Adipose tissue (tissue), 3 donors: Measurements from ENCODE around the gene AP2A2. TPM values are rescaled to one million over a fixed set of nuclear protein-coding genes. Genes with fewer than 3 reads are reported as not detected.

Experiments
- H3K27ac ChIP-seq: one replicate; pipeline ENCODE4 v1.5.1; 2013; ENCODE audit warnings: low read depth, low read length
- WGBS, 3 donors: extraction: QIAGEN DNeasy Blood & Tissue Kit; methylation state at CpG; one replicate each; pipeline ENCODE4 v1.1.7; 2013; 5-methylcytosine and 5-hydroxymethylcytosine counted together
- polyA plus RNA-seq, 3 donors: library from polyadenylated mRNA; stranded (reverse); fragments of 200-250 nt; gene quantifications; one replicate each; pipeline ENCODE4 v1.2.3, GENCODE V29; 2013
- donor health status: healthy with polysubstance abuse.
- donor health status: Bipolar disorder and iron deficiency.
- donor health status: healthy.

Gene AP2A2
- polyA plus RNA-seq, 3 donors: 32.0 to 57.4 (median 37.3) TPM

DNA sequence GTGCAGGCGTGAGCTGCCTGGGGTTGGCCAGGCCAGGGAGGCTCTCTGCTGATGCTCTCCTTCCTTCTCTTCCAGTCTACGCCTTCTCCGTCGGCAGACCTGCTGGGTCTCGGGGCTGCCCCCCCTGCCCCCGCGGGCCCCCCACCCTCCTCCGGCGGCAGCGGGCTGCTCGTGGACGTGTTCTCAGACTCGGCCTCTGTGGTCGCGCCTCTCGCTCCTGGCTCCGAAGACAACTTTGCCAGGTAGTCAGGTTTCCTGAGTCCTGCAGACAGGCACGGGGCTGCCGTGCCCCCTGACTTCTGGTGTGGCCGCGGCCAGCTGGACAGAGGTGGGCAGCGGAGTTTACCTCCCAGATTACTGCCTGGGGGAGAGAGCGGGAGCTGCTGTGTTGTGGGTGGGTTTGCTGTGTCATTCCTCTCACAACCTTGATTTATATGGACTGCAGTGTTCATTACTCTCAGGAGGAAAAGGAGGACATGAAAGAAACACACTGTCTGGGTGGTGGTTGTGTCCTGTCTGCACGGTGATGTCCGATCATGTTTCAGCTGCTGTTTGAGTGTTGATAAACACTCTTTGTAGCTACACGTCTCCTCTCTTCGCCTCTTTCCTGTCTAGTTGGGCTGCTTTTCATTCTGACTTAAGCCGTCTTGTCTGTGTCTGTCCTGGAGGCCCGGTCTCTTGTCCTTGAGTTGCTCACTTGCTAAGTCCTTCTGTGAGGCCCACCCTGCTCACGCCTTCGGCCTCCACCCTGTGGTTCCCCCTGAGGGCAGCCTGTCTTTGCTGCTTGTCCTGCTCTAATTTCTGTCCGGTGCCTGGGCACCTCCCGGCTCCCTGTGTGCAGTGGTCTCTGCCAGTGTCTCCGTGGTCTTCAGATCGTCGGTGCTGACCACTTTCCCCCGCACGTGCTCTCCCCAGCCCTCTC, 74.9 kb downstream of the AP2A2 start:
- 89 to 92% (median 91%) methylated on average over 29 to 38 of the region's 38 CpGs for WGBS, 3 donors
- H3K27ac ChIP-seq: no peak overlapping the region

DNA sequence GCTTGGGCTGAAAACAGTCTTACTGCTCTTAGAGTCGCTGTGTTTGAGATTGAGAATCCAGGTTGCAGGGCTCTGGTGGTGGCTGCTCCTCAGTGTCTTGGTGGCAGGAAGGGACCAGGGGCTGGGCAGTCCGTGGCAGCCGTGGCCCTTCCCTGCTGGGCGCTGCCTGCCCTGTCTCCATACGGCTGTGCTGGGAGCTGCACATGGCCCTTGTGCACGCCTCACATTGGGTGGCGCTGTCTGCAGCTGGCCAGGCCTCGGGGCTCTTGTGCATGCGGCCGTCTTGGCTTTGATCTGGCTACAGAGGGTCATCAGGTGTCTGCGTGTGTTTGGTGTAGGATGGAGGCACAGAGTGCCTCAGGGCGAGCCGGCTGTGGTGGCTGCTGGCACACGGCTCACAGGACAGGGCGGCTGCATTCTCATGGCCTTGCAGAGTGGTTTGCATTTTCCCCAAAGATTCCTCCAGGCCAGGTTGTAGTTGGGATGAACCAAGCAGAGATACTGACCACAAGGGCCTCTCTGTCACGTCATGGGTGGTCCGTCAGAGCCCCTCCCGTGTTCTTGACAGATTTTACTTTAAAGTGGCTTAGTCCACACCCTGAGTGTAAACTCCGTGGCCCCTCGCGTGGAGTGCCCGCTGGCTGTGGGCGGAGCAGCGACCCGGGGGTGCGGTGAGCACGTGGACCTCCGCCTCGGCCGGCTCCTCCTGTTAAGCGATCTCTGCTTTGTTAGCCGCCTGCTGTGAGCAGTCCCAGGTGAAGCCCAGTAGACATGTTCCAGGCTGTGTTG, 76.1 kb downstream of the AP2A2 start:
- WGBS, 3 donors: 93 to 95% (median 93%) methylated on average over 32 of the region's 32 CpGs
- no peak overlapping the region for H3K27ac ChIP-seq

DNA sequence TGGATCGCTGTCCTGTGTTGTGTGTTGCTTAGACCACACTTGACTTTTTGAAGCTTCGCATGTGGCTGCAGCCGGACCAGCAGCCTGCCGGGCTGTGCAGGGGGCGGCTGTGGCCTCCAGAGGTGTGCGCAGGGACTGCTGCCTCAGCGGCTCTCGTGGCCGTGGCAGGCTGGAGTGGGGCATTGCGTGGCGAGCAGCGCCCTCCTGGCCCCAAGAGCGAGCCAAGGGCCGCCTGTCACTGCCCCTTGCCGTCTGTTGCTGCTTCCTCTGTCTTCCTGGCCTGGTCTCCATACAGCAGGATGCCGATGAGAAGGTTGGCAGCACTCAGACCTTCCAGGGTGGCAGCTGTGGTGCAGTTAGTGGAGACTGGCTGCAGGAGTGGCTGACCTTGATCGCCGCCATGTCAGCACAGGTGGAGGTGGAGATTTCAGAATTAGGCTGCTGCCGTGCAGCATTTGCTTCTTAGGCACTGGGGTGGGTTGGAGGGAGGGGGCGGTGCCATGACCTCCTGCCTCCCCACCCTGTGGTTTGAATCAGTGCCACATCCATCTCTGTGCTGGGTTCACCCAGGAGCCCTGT, 76.8 kb downstream of the AP2A2 start:
- no peak overlapping the region for H3K27ac ChIP-seq
- 81 to 93% (median 93%) methylated on average over 20 of the region's 20 CpGs for WGBS, 3 donors

DNA sequence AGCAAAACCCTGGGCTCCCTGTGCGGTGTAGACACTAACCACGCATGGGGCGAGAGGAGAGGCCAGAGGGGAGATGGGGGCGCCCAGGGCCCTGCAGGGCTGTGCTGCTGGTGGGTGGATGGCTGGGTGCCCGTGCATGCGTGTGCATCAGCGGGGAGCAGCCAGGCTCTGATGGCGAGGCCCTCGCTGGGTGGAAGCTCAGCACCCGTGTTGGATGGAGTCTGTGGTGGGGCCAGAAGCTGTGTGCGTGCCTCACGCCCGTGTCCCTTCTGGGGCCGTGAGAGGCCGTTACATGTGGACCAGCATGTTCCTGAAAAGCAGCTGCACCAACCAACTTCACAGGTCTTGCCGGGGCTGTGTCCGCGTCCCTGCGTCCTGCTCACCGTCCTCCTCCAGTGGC, 77.5 kb downstream of the AP2A2 start:
- 89 to 90% (median 90%) methylated on average over 20 of the region's 20 CpGs for WGBS, 3 donors

DNA sequence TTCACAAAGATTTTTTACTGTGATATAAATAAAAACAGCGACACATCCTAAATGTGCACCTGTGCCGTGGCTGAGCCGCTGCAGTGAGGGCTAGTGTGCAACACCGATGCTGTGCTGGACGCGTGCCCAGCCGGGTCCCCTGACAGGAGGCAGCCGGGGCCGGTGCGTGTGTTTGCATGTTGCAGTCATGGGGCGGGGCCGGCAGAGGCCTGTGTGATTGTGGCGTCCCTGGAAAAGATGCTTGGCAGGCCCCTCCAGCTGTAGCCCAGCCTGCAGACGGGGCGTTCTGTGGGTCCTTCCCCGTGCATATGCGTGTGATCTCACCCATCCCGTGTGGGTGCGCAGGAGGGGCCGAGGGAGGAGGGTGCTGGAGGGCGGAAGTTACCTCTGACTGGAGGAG, 80.3 kb downstream of the AP2A2 start:
- WGBS, 3 donors: 40 to 71% (median 61%) methylated on average over 21 of the region's 21 CpGs
- no peak overlapping the region for H3K27ac ChIP-seq

More for the DNA sequence above, 77.5 kb downstream of the AP2A2 start:
- H3K27ac ChIP-seq: no peak overlapping the region

DNA sequence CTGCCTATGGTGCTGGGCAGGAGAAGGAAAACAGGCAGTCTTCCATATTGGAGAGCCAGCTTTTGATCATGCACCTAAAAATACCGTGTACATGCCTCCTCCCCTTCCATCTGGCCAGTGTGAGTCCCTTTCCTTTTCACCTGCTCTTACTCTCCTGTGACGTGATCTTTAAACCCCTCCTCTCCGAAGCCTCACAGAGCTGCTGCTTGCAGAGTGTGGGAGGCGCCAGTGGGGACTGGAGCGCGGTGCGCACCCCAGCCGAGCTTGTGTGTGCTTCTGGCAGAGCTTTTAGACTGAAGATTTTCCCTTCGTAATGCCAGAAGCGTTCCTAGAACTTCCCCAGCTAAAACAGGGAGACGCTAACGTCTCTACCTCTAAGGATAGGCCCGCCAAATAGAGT, 81.1 kb downstream of the AP2A2 start:
- no peak overlapping the region for H3K27ac ChIP-seq

DNA sequence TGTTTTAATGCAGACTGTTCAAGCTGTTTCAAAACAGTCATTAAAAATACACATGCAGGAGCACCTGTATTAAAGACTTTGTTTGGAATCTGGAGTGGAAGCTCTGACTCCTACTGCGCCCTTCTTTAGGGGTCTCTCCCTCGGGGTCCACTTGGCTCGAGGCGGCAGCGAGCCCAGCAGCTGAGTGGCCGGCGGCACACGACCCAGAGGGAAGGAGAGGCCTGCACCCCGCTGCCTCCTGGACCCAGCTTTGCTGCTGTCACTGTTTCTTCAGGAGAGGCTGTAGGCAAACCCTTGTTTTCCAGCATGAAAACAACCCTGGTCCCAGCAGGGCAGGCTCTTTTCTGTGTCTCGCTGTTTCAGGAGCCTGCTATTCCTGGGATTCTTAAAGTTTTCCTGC, 81.6 kb downstream of the AP2A2 start:
- 83 to 93% (median 85%) methylated on average over 9 to 10 of the region's 10 CpGs for WGBS, 3 donors
- H3K27ac ChIP-seq: no peak overlapping the region

More for the DNA sequence above, 81.1 kb downstream of the AP2A2 start:
- WGBS, 3 donors: 51 to 78% (median 75%) methylated on average over 13 of the region's 13 CpGs

DNA sequence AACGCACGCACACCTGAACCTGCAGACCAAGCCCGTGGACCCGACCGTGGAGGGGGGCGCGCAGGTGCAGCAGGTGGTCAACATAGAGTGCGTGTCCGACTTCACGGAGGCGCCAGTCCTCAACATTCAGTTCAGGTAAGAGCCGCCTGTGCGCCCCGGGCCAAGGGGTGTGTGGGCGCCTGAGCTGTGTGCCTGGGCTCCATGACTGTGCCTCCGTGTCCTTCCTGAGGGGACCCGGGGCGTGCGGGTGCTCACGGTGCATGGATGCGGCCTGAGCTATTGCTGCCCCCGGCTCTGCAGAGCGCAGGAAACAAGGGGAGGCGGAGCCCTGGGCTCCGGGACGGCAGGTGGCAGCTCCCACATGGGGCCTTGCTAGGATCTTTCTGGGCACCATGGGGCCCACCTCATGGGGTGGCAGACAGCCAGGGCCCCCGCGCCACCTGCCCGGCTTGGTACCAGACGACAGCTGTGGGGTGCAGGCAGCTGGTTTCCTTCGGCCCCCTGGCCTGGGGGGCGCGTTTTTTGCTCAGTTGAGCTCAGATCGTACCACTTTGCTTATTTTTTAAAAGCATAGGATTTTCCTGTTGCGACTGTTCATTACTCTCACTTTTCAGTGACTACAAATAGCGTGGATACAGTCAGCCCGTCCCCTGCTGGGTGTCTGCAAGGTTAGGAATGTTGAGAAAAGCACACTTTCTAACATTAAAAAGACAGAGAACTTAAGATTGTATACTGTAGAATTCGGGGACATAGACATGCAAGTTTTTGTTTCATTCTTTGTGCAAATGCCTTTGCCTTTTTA, 82.5 kb downstream of the AP2A2 start:
- WGBS, 3 donors: 78 to 94% (median 93%) methylated on average over 28 to 38 of the region's 38 CpGs

DNA sequence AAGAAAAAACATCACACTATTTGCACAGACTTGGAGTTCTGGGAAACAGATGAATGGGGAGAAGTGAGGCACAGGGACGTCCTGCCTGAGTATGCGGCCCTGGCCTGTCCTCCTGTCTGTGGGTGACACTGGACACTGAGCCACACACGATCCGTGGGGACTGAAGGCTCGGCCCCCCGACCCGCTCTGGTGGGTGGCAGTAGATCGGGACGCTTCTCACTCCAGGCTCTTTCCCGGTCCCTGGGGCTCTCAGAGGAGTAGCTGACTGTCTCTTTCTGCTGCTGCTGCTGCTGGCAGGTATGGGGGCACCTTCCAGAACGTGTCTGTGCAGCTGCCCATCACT, 83.1 kb downstream of the AP2A2 start:
- 85 to 94% (median 91%) methylated on average over 11 of the region's 11 CpGs for WGBS, 3 donors
- no peak overlapping the region for H3K27ac ChIP-seq

More for the DNA sequence above, 82.5 kb downstream of the AP2A2 start:
- H3K27ac ChIP-seq: no peak overlapping the region

DNA sequence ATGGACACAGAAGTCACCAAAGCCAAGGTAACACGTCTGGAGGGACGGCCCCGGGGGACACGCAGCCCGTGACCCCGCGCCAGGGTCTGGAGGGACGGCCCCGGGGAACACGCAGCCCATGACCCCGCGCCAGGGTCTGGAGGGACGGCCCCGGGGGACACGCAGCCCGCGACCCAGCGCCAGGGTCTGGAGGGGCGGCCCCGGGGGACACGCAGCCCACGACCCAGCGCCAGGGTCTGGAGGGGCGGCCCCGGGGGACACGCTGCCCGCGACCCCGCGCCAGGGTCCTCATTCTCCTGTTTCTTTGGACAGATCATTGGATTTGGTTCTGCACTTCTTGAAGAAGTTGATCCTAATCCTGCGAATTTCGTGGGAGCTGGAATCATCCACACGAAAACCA, 83.7 kb downstream of the AP2A2 start:
- 88 to 95% (median 93%) methylated on average over 30 to 33 of the region's 33 CpGs for WGBS, 3 donors
- no peak overlapping the region for H3K27ac ChIP-seq

DNA sequence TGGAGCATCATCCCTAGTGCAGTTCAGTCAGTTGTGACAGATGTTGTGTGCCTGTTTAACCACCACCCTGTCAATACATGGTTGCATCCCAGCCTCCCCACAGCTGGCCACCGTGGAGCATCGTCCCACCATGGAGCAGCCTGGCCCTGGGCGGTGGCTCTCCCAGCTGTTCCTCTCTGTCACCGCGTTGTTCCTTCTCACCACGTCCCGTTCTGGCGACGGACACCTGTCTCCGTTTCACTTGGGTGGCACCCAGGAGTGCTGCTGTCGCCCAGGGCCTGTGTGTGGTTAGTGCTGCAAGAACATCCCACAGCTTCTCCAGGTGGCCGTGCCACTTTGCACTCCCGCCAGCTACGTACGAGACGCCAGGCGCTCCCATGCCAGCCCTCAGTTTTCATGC, 84.3 kb downstream of the AP2A2 start:
- no peak overlapping the region for H3K27ac ChIP-seq
- WGBS, 3 donors: 79 to 94% (median 88%) methylated on average over 17 of the region's 17 CpGs

DNA sequence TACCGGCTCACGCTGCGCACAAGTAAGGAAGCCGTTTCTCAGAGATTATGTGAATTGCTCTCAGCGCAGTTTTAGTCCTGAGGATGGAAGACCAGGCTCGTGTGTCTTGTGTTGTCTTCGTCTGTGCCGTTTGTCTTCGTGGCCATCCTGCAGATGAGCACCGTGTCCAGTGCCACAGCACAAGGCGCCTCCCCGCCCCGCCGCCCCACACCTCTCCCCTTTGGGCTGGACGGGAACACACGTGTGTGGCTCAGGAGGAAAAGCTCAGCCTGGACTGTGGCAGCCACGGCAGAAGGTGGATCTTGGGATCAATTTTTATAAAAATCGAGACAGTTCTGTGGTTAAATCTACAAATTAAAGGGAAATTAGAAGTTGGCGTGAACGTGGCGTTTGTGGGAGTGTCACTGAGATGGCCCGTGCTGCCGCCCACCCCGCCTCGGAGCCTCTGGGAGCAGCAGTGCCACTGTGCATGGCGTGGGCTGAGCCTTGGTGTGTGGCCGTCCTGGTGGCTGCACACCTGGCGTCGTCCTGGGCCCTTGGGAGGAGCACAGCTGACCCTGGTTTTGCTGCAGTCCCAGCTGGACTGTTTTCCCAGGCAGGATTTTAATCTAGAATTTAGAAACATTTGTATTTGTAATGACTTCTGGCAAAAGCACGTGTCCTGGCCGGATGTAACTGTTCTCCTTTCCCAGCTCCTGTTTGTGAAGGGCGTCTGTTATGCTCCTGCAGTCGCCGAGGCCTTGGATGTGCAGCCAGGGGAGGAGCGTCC, 85.1 kb downstream of the AP2A2 start:
- 66 to 92% (median 89%) methylated on average over 35 of the region's 35 CpGs for WGBS, 3 donors
- H3K27ac ChIP-seq: no peak overlapping the region

DNA sequence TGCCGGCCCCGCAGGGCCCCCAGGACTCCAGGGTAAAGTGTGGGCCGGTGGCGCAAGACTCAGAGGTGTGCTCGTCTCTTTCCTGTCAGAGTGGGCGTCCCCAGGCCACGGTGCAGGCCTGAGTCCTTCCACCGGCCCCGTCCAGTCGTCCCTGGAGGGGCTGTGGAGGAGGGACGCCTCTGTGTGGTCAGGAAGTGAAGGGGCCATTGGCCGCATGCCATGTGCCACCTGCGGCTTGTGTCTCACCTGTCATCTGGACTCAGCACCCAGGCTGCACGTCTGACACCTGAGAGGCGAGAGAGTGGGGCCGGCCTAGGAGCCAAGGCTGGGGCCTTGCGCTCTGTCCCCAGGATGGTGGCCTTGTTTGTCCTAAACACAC, 85.6 kb downstream of the AP2A2 start:
- H3K27ac ChIP-seq: no peak overlapping the region
- 33 to 90% (median 77%) methylated on average over 17 of the region's 17 CpGs for WGBS, 3 donors

DNA sequence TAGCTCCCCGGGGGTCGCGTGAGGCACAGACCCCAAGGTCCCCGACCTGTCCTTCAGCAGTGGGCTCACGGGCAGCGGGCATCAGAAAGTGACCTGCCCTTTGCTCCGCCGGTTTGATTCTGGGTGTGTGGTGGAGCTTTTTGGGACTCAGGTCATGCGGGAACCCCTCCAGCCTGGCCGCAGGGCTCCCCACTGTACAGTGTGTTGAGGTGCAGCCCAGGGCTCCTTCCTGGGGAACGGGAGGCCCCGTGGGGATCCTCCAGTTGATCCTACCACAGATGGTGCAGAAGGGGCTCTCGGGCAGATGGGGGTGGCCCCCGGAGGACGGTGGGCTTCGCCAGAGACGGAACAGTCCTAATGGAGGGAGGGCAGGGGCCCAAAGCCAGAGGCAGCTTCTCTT, 86.6 kb downstream of the AP2A2 start:
- H3K27ac ChIP-seq: no peak overlapping the region
- WGBS, 3 donors: 89 to 93% (median 93%) methylated on average over 17 of the region's 17 CpGs

DNA sequence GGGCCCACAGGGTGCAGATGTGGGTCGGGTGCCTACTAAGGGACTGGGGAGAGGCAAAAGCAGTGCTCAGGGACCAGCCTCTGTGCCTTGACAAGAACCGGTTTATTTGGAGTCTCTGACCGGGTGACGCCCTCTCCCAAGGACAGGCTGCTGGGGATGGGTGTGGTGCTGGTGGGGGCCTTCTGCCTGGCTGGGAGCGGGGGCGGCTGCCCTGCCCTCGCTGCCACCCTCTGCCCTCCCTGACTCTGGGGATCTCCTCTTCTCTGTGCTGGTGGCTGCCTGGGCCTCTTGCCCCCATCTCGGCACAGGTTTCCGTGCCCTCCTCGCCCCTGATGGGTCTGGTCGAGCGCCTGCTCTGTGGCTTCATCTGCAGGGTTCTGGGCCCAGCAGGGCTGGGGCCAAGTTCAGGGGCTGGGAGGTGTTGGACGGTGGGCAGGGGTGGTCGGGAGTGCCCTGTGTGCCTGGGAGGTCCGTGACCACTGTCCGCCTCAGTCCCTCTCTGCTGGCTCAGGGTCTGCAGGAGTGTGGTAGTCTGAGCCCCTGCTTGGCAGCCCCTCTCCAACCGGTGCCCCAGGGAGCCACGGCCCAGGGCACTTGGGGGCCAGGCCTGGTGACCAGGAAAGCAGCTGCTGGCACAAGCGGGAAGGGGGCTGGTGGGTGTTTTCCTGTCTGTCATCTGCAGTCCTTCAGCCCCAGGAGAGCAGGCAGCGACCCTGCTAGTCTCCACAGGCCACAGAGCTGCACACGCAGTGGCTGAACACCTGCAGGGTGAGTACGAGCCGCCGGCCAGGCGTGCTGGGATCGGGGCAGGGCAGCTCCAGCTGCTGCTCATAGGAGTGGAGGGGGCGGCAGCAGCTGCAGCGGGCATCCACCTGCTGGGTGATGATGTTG, 87.3 kb downstream of the AP2A2 start:
- no peak overlapping the region for H3K27ac ChIP-seq
- 81 to 88% (median 84%) methylated on average over 25 to 28 of the region's 28 CpGs for WGBS, 3 donors

DNA sequence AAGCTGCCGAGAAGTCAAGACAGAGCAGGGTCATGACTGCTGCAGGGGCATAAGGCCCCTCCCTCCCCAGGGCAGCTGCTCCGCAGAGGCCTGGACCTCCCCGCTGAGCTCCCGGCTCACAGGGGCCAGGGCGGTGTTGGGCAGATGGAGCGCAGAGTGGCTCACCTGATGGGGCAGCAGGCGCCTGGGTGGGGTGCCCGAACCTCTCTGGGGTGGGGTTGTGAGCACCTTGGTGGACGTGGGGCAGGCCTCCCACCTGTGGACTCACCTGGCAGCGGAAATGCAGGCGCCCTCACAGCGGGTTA, 87.9 kb downstream of the AP2A2 start:
- WGBS, 3 donors: 92 to 96% (median 94%) methylated on average over 12 of the region's 12 CpGs
- H3K27ac ChIP-seq: no peak overlapping the region

DNA sequence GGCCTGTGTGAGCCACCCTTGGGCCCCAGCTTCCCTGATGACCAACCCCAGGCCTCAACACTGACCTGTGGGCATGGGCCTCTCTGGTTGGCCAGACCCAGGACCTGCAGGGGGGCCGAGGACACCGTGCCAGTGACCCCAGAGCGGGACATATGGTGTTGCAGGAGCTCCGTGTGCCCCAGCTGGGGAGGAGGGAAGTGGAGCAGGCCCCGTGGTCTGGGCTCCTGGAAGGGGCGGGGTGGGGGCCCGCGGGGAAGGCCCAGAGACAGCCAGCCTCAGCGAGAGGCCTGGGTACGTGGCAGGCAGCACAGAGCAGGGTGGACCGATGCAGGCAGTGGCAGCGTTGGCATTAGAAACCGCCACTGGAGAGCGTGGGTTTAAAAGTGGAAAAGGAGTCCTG, 88.6 kb downstream of the AP2A2 start:
- WGBS, 3 donors: 83 to 93% (median 84%) methylated on average over 14 of the region's 14 CpGs
- no peak overlapping the region for H3K27ac ChIP-seq
